ENCODE data around the gene BAIAP2L1.
A peak's percentile ranks its signal among the peaks of the same experiment; 100 is the strongest.
"Not testable (repeated sequence)": the region's sequence is repeated elsewhere in the genome, so short reads cannot be mapped to it uniquely, and the experiment has no call there.

BAIAP2L1 gene, protein sequence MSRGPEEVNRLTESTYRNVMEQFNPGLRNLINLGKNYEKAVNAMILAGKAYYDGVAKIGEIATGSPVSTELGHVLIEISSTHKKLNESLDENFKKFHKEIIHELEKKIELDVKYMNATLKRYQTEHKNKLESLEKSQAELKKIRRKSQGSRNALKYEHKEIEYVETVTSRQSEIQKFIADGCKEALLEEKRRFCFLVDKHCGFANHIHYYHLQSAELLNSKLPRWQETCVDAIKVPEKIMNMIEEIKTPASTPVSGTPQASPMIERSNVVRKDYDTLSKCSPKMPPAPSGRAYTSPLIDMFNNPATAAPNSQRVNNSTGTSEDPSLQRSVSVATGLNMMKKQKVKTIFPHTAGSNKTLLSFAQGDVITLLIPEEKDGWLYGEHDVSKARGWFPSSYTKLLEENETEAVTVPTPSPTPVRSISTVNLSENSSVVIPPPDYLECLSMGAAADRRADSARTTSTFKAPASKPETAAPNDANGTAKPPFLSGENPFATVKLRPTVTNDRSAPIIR
- total RNA-seq, result 0.80 to 2.3 (median 0.84) reads per million in 4 donors

- DNase-seq, result peak; percentile 62 to 76 (median 70)
These were observed at the start of gene BAIAP2L1 for GRCh38 chr7:98400542-98401340. BAIAP2L1 (minus strand) TSS chr7:98401090; CDS start chr7:98400852, 238 bp downstream.

DNA sequence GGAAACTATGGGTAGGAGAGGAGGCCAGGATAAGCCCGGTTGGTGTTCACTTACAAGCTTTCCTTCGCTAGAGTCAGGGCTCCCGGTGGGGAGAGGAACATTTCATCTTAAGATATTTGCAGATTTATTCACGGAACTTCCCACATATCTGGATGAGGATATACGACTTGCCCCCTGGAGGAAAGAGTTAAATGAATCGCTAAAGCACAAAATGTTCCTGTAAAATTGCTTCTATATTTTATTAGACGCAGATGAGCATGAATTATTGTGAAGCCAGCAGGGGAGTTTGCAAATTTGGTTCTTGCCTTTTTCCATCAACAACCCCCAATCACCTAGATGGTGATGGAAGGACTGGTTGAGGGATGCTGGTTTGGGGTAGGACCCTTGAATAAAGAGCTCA, 47.9 kb upstream of the BAIAP2L1 start:
- DNase-seq, result no peak

DNA sequence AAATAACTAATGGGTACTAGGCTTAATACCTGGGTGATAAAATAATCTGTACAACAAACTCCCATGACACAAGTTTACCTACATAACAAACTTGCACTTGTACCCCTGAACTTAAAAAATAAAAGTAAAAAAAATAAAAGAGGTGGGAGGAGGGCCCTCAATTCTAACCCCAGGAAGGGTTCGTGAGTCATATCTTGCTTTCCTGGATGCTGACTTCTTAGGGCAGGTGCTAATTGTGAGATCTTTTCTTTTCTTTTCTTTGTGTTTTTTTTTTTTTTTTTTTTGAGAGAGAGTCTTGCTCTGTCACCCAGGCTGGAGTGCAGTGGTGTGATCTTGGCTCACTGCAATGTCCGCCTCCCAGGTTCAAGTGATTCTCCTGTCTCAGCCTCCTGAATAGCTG, 40.1 kb upstream of the BAIAP2L1 start:
- DNase-seq, result not testable (repeated sequence)

- no peak for DNase-seq
These were observed 38.6 kb upstream of the BAIAP2L1 start for GRCh38 chr7:98439484-98439883.

GRCh38 chr7:98434087-98434486, 33.2 kb upstream of the BAIAP2L1 start:
- no peak for DNase-seq

GRCh38 chr7:98429799-98430198, 28.9 kb upstream of the BAIAP2L1 start:
- no peak for DNase-seq

DNA sequence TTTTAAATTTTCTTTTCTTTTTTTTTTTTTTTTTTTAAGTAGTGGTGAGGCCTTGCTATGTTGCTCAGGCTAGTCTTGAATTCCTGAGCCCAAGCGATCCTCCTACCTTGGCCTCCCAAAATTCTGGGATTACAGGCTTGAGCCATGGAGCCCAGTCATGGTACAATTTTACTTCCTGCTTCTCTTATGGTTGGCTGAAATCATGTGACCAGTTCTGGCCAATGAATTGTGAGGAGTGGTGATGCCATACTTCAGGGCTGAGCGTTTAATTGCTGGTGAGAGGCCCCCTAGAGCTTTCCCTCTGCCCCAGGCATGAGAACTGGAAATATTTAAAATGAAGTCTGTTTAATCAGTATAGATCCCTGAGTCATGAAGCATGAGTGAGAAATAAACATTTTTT, 22.2 kb upstream of the BAIAP2L1 start:
- DNase-seq, result no peak

- DNase-seq, result peak; percentile 29 to 56 (median 44)
These were observed 20.2 kb upstream of the BAIAP2L1 start for GRCh38 chr7:98420966-98421612.

GRCh38 chr7:98419988-98420387, 19.1 kb upstream of the BAIAP2L1 start:
- not testable (repeated sequence) for DNase-seq

- not testable (repeated sequence) for DNase-seq
These were observed 18.4 kb upstream of the BAIAP2L1 start for GRCh38 chr7:98419316-98419691.

GRCh38 chr7:98418636-98419315, 17.9 kb upstream of the BAIAP2L1 start:
- DNase-seq, result peak in 1 of 5 donors; percentile 15

DNA sequence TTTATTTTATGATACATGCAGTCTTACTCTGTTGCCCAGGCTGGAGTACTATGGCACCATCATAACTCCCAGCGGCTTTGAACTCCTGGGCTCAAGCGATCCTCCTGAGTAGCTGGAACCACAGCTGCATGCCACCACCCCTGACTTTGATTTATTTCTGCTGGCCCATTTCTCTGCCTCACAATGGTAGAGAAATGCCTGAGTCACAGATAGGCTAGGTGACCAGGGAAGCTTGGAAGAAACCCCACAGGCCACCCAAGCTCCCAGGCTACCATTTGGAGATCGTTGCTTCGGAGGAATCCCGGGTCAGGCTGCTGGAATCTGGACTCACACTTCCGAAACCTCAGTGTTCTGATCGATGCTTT, 17.4 kb upstream of the BAIAP2L1 start:
- no peak for DNase-seq

DNA sequence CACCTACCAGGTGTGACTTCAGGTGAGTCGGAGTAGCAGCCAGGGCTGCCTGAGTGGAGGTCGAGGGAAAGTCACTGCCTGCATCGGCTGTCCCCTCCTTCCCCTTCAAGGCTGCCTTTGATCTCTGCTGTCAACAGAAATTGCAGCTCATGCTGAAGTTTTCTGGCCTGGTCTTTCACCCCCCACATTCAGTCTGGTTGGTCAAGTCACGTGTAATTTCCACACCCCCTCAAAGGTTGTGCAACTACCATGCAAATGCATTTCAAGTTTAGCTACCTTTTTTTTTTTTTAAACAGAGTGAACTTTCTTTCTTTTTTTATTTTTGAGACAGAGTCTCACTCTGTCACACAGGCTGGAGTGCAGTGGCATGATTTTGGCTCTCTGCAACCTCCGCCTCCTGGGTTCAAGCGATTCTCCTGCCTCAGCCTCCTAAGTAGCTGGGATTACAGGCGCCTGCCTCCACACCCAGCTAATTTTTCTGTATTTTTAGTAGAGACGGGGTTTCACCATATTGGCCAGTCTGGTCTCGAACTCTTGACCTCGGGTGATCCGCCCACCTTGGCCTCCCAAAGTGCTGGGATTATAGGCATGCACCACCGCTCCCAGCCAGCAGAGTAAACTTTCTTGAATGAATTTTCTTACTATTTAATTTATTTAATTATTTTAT, 16.8 kb upstream of the BAIAP2L1 start:
- not testable (repeated sequence) for DNase-seq

GRCh38 chr7:98414205-98414900, 13.5 kb upstream of the BAIAP2L1 start:
- no peak for DNase-seq

- DNase-seq, result not testable (repeated sequence)
These were observed 12.8 kb upstream of the BAIAP2L1 start for GRCh38 chr7:98413655-98414054.

DNA sequence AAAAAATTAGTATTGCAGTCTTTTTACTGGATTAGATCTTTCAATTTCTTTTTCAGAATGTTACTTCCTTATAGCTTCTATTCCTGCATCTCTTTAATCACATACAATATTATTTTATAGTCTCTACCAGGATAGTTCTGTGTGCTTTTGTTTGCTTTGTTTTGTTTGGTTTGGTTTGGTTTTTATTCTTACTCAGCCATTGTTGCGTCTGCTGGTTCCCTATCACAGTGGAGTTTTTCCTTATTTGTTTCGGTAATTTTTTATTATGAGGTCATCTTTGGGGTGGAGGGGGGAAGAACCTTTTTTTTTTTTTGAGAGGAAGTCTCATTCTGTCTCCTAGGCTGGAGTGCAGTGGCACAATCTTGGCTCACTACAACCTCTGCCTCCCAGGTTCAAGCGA, 9.0 kb upstream of the BAIAP2L1 start:
- no peak for DNase-seq

DNA sequence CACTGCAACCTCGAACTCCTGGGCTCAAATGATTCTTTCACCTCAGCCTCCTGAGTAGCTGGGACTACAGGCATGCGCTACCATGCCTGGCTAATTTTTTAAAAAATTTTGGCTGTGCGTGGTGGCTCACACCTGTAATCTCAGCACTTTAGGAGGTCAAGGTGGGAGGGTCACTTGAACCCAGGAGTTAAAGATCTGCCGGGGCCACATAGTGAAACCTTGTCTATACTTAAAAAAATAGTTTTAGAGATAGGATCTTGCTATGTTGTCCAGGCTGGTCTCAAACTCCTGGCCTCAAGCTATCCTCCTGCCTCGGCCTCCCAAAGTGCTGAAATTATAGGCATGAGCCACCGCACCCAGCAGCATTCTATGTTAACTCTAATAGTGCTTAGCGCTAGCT, 7.3 kb upstream of the BAIAP2L1 start:
- not testable (repeated sequence) for DNase-seq

- no peak for DNase-seq
These were observed 5.9 kb upstream of the BAIAP2L1 start for GRCh38 chr7:98406827-98407226.

DNA sequence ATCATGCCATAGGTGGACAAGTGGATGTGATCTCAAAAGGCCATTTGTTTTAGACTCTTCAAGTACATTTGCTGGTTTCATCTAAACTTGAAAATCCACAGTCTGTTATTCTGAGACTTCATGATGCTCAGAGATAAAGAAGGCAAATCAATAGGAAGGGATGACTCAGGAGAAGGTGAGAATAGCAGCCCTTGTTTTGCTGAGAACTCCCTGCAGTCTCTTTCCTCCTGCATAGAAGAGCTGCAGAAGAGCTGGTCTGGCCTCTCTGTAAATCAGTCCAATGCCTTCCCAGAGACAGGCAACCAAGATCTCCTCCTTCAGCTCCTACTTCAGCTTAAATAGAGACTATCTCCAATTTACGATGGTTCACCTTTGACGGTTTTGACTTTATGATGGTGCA, 4.0 kb upstream of the BAIAP2L1 start:
- no peak for DNase-seq

GRCh38 chr7:98399890-98400541, 874 bp downstream of the BAIAP2L1 start:
- no peak for DNase-seq

DNA sequence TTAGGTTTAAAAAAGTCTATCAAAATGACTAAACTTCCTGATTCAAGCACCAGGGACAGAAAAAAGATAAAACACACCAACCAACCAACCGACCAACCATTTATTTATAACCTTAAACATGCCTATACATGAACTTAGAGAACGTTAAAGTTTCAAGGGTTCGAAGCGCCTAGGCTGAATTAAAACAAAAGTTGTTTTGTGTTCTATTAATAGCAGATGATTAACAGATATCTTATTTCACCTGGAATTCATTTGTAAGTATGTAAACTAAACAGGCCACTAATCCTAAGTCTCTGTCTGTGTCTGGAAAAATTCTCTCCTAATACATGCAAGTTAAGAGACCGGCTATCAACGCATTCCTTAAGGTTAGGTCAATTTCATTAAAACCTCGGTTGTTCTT, 1.4 kb downstream of the BAIAP2L1 start:
- DNase-seq, result no peak

Data from T-helper 1 cell (primary cell).